ENCODE results near the gene VPS13D.

DNA sequence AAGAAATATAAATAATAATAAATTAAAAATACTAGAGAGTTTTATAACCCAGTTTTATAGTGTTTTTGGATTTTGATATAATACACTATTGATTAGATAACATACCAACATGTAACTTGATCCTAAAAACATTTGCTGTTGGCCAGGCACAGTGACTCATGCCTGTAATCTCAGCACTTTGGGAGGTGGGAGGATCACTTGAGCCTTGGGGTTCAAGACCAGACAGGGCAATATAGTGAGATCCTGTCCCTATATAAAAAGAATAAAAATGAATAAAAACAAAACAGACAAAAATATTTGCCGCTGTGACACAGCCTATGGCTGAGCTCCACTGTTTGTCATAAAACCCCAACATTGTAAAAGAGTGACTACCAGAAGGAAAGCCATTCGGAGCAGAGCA lies 26.1 kb downstream of the VPS13D start:
- TF ChIP-seq, protein P1, sequence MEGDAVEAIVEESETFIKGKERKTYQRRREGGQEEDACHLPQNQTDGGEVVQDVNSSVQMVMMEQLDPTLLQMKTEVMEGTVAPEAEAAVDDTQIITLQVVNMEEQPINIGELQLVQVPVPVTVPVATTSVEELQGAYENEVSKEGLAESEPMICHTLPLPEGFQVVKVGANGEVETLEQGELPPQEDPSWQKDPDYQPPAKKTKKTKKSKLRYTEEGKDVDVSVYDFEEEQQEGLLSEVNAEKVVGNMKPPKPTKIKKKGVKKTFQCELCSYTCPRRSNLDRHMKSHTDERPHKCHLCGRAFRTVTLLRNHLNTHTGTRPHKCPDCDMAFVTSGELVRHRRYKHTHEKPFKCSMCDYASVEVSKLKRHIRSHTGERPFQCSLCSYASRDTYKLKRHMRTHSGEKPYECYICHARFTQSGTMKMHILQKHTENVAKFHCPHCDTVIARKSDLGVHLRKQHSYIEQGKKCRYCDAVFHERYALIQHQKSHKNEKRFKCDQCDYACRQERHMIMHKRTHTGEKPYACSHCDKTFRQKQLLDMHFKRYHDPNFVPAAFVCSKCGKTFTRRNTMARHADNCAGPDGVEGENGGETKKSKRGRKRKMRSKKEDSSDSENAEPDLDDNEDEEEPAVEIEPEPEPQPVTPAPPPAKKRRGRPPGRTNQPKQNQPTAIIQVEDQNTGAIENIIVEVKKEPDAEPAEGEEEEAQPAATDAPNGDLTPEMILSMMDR (IDR thresholded peaks at IDR 0.05), result no peak
- no peak for TF ChIP-seq POLR2A (IDR thresholded peaks at IDR 0.05)

Measured in thyroid gland (tissue), 4 donors.